Tibial nerve (tissue), 4 donors: Measurements from ENCODE around the gene FBXO27. TPM values are rescaled to one million over a fixed set of nuclear protein-coding genes. Genes with fewer than 3 reads are reported as not detected.

Experiments used
- DNase-seq, 2 donors: peaks; one replicate each; pipeline ENCODE4 v3.0.0-alpha.2; 2019; ENCODE audit warnings: low spot score in 2 of 2
- H3K27ac ChIP-seq, 4 donors: fragments of 200-600 bp; sonication (generic) in 3 of 4; one replicate each; pipeline ENCODE4 v1.5.1; 2017 to 2019; ENCODE audit warnings: mild to moderate bottlenecking in 1 of 4
- H3K27me3 ChIP-seq, 2 donors: fragments of 200-600 bp; sonication (generic) in 1 of 2; one replicate each; pipeline versions ENCODE4 v1.5.1 to v1.6.0; 2017 to 2019
- H3K36me3 ChIP-seq, 3 donors: fragments of 200-600 bp; sonication (generic); one replicate each; pipeline ENCODE4 v1.5.1; 2018 to 2019
- H3K4me1 ChIP-seq, 4 donors: fragments of 200-600 bp; sonication (generic) in 3 of 4; one replicate each; pipeline ENCODE4 v1.5.1; 2017 to 2019
- H3K4me3 ChIP-seq, 4 donors: fragments of 200-600 bp; sonication (generic) in 3 of 4; one replicate each; pipeline ENCODE4 v1.5.1; 2017 to 2019; ENCODE audit warnings: mild to moderate bottlenecking in 1 of 4, moderate library complexity in 1 of 4
- H3K9me3 ChIP-seq, 4 donors: fragments of 200-600 bp; sonication (generic) in 3 of 4; one replicate each; pipeline ENCODE4 v1.5.1; 2017 to 2019
- CTCF ChIP-seq, 5 experiments: fragments of 200-600 bp in 3 of 5; fragments of 450-650 bp in 2 of 5; sonication (generic) in 3 of 5; IDR thresholded peaks; one replicate each; pipeline ENCODE4 v1.5.1; 2016 to 2019; ENCODE audit warnings: antibody characterized with exemption in 5 of 5, mild to moderate bottlenecking in 3 of 5, moderate library complexity in 2 of 5
- EP300 ChIP-seq, 2 donors: sonication (generic); formaldehyde crosslinking; IDR thresholded peaks; one replicate each; pipeline ENCODE4 v1.6.1; 2017; ENCODE audit warnings: antibody characterized with exemption in 2 of 2, mild to moderate bottlenecking in 1 of 2
- POLR2A ChIP-seq, 2 donors: fragments of 450-650 bp; IDR thresholded peaks; one replicate each; pipeline ENCODE4 v1.6.1; 2017; ENCODE audit warnings: antibody characterized with exemption in 2 of 2, mild to moderate bottlenecking in 2 of 2, moderate library complexity in 2 of 2
- WGBS, 2 donors: methylation state at CpG; one replicate each; pipeline ENCODE4 v1.1.5; 2018; 5-methylcytosine and 5-hydroxymethylcytosine counted together
- total RNA-seq, 4 donors: library from RNA; depleted of rRNA; stranded (reverse); fragments of >200 nt; gene quantifications; one replicate each; pipeline ENCODE4 v1.1.0, GENCODE V29; 2016

Gene FBXO27, protein sequence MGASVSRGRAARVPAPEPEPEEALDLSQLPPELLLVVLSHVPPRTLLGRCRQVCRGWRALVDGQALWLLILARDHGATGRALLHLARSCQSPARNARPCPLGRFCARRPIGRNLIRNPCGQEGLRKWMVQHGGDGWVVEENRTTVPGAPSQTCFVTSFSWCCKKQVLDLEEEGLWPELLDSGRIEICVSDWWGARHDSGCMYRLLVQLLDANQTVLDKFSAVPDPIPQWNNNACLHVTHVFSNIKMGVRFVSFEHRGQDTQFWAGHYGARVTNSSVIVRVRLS
- total RNA-seq, result 1 to 10 TPM; 3.6 to 8.0 (median 5.9) TPM

DNA sequence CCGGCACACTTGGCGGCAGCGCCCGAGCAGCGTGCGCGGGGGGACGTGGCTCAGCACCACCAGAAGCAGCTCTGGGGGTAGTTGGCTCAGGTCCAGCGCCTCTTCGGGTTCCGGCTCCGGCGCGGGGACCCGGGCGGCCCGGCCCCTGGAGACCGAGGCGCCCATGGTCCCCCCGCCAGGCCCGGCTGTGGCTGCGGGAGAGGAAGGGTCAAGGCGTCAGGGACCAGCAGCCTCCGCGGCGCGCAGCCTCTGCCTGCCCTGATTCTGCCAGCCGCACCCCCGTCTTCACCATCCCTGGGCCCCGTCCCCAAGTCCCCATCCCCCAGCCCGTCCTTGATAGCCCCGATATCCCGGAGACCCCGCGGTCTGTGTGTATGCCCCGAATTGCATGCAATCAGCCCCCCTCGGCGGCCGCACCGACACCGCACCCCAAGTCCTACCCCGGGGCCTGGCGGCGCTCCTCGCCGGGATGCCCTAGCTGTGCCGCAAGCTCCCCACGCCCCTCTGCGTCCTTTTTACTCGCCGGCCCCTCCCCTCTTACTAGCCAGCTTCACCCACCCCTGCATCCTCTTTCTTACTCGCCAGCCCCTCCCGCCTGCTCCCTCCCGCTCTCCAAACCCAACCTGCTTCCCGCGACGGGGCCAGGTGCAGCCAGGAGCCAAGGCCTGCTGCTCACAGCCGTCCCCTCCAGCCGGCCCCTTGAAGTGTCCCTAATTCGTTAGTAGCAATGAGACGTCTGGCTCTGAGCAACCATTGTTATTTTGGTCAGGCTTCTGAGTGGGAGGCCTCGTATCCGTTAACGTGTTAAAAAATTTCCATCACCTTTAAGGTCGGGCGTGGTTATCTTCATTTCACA, at the start of gene FBXO27:
Gene FBXO27, minus strand, starts transcription at position 487 of the 856 bp plus-strand sequence. Its CDS starts 322 bp downstream, at position 165.
- peaks cover 0 to 31% (median 10%) of the 10 kb centered on the region in 4 donors for H3K4me1 ChIP-seq
- no peaks in the 10 kb centered on the region for H3K9me3 ChIP-seq
- peaks cover 0 to 13% (median 0%) of the 10 kb centered on the region in 3 donors for H3K36me3 ChIP-seq
- H3K27ac ChIP-seq, result peak within 1 kb of the TSS; percentile 26 to 84 (median 54)
- no peaks in the 10 kb centered on the region for H3K27me3 ChIP-seq
- H3K4me3 ChIP-seq, result peak within 1 kb of the TSS; percentile 42 to 77 (median 51)
- 9 to 10% methylated on average over 40 to 52 of the region's 66 CpGs for WGBS, 2 donors
- TF ChIP-seq CTCF (IDR thresholded peaks at IDR 0.05) (no peak), POLR2A (IDR thresholded peaks at IDR 0.05) (no peak)
- no peak for DNase-seq

DNA sequence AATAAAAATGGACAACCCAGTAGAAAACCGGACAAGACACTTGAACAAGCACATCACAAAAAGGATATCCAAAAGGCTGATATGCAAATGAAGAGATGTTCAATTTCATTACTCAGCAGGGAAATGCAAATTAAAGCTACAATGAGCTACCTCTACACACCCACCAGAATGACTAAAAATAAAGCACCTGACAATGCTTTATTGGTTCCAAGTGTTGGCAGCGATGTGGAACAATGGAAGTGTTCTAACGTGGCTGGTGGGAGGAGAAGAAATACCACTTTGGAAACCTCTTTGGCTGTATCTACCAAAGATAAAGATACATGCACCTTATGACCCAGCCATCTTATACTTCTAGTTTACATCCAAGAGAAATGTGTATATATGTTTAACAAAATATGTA, 48.1 kb upstream of the FBXO27 start:
- TF ChIP-seq POLR2A (IDR thresholded peaks at IDR 0.05) (no peak), CTCF (IDR thresholded peaks at IDR 0.05) (no peak), EP300 (IDR thresholded peaks at IDR 0.05) (no peak)
- no peak for DNase-seq
- peaks cover 0 to 55% of the 10 kb centered on the region in 2 donors for H3K27me3 ChIP-seq
- peaks cover 0 to 18% (median 3%) of the 10 kb centered on the region in 4 donors for H3K4me1 ChIP-seq
- no peaks in the 10 kb centered on the region for H3K9me3 ChIP-seq
- no peaks in the 10 kb centered on the region for H3K36me3 ChIP-seq
- 50 to 52% methylated on average over 3 of the region's 3 CpGs for WGBS, 2 donors
- no peak overlapping the region for H3K4me3 ChIP-seq
- no peak overlapping the region for H3K27ac ChIP-seq

- H3K4me1 ChIP-seq, result peaks cover 0 to 9% (median 0%) of the 10 kb centered on the region in 4 donors
- 42 to 45% methylated on average over 7 of the region's 7 CpGs for WGBS, 2 donors
- H3K36me3 ChIP-seq, result no peaks in the 10 kb centered on the region
- H3K4me3 ChIP-seq, result no peak overlapping the region
- H3K27ac ChIP-seq, result peak overlapping the region in 1 of 4 donors; percentile 26
- peaks cover 0 to 39% of the 10 kb centered on the region in 2 donors for H3K27me3 ChIP-seq
- no peak for DNase-seq
- H3K9me3 ChIP-seq, result no peaks in the 10 kb centered on the region
- TF ChIP-seq CTCF (IDR thresholded peaks at IDR 0.05), result no peak
- TF ChIP-seq EP300 (IDR thresholded peaks at IDR 0.05), result no peak
- no peak for TF ChIP-seq POLR2A (IDR thresholded peaks at IDR 0.05)
Measured at GRCh38 chr19:39078436-39079200, 46.3 kb upstream of the FBXO27 start.

- no peaks in the 10 kb centered on the region for H3K36me3 ChIP-seq
- peaks cover 0 to 30% of the 10 kb centered on the region in 2 donors for H3K27me3 ChIP-seq
- no peaks in the 10 kb centered on the region for H3K4me1 ChIP-seq
- H3K4me3 ChIP-seq, result no peak overlapping the region
- no peaks in the 10 kb centered on the region for H3K9me3 ChIP-seq
- TF ChIP-seq EP300 (IDR thresholded peaks at IDR 0.05) (no peak), POLR2A (IDR thresholded peaks at IDR 0.05) (no peak), CTCF (IDR thresholded peaks at IDR 0.05) (no peak)
- no peak overlapping the region for H3K27ac ChIP-seq
- DNase-seq, result no peak
- WGBS, 2 donors, result 86 to 87% methylated on average over 10 to 11 of the region's 11 CpGs
Measured at GRCh38 chr19:39077323-39077722, 45.0 kb upstream of the FBXO27 start.
